ENCODE results near the gene PHLPP1.
"Not testable (repeated sequence)": the region's sequence is repeated elsewhere in the genome, so short reads cannot be mapped to it uniquely, and the experiment has no call there.

GRCh38 chr18:62809445-62809844, 94.1 kb downstream of the PHLPP1 start:
- not testable (repeated sequence) for TF ChIP-seq POLR2AphosphoS5 (IDR thresholded peaks at IDR 0.05; ENCODE audit: borderline replicate concordance, low read depth, low read length); EZH2 (IDR thresholded peaks at IDR 0.05)
